Fibroblast of lung (primary cell): ENCODE data around the gene C14orf119. TPM values are rescaled to one million over a fixed set of nuclear protein-coding genes. Genes with fewer than 3 reads are reported as not detected.

Experiments used
- DNase-seq, 2 donors: peaks; one replicate each; pipeline versions ENCODE4 v3.0.0 to v3.0.0-alpha.2; 2010; ENCODE audit warnings: low read depth in 2 of 2
- H2AFZ ChIP-seq: 2 replicates; pipeline ENCODE4 v1.5.1; 2012; ENCODE audit warnings: low read length, control low read depth, inconsistent platforms
- H3K27ac ChIP-seq: 2 replicates; pipeline ENCODE4 v1.5.1; 2011; ENCODE audit warnings: low read length, control low read depth; ENCODE audit not compliant: insufficient read depth
- H3K27me3 ChIP-seq: 2 replicates; pipeline ENCODE4 v1.5.1; 2011; ENCODE audit warnings: mild to moderate bottlenecking, low read length; ENCODE audit not compliant: control insufficient read depth, insufficient read depth
- H3K36me3 ChIP-seq: 2 replicates; pipeline ENCODE4 v1.5.1; 2011; ENCODE audit warnings: low read length; ENCODE audit not compliant: control insufficient read depth, insufficient read depth
- H3K4me1 ChIP-seq: 2 replicates; pipeline ENCODE4 v1.5.1; 2011; ENCODE audit warnings: low read length; ENCODE audit not compliant: control insufficient read depth, insufficient read depth; ENCODE audit errors: extremely low read depth
- H3K4me2 ChIP-seq: 2 replicates; pipeline ENCODE4 v1.5.1; 2011; ENCODE audit warnings: low read length, control low read depth; ENCODE audit not compliant: insufficient read depth; ENCODE audit errors: extremely low read depth
- H3K4me3 ChIP-seq, 4 experiments: fragments of 200-600 bp in 1 of 4; sonication (generic) in 1 of 4; replicated peaks in 1 of 4; 2 replicates each; pipeline ENCODE4 v1.5.1; 2011 to 2016; ENCODE audit warnings: low read length in 4 of 4, low read depth in 3 of 4, mild to moderate bottlenecking in 3 of 4, control low read depth in 2 of 4, inconsistent platforms in 1 of 4, mixed read lengths in 1 of 4; ENCODE audit not compliant: insufficient read depth in 1 of 4; ENCODE audit errors: control extremely low read depth in 1 of 4
- H3K79me2 ChIP-seq: 2 replicates; pipeline ENCODE4 v1.5.1; 2012; ENCODE audit warnings: mild to moderate bottlenecking, low read length, inconsistent platforms; ENCODE audit not compliant: control insufficient read depth, insufficient read depth
- H3K9ac ChIP-seq: 2 replicates; pipeline ENCODE4 v1.5.1; 2011; ENCODE audit warnings: mild to moderate bottlenecking, low read length, control low read depth; ENCODE audit not compliant: insufficient read depth
- H3K9me3 ChIP-seq: 2 replicates; pipeline ENCODE4 v1.5.1; 2012; ENCODE audit warnings: low read depth, low read length; ENCODE audit not compliant: control insufficient read depth, insufficient read depth
- H4K20me1 ChIP-seq: 2 replicates; pipeline ENCODE4 v1.5.1; 2011; ENCODE audit warnings: low read length; ENCODE audit not compliant: control insufficient read depth, insufficient read depth; ENCODE audit errors: extremely low read depth
- EZH2 ChIP-seq: IDR thresholded peaks from 2 replicates; pipeline ENCODE4 v1.5.1; 2012; ENCODE audit warnings: low read length, control low read depth, mild to moderate bottlenecking; ENCODE audit errors: missing control alignments
- polyA plus RNA-seq, 2 donors: library from polyadenylated mRNA; depleted of rRNA in 1 of 2; stranded (reverse) in 1 of 2; unstranded in 1 of 2; fragments of >200 nt; gene quantifications; 2 replicates each; pipeline ENCODE4 v1.2.1, GENCODE V29; 2011 to 2012; ENCODE audit warnings: missing spikeins in 1 of 2
- total RNA-seq: library from RNA; depleted of rRNA; stranded (reverse); fragments of >200 nt; gene quantifications from 2 replicates; pipeline ENCODE4 v1.2.1, GENCODE V29; 2014
- TF ChIP-seq, protein P1 (sequence below), 2 donors: IDR thresholded peaks in 1 of 2; conservative IDR thresholded peaks in 1 of 2; 1 replicate in 1 of 2; 2 replicates in 1 of 2; pipeline ENCODE4 v1.5.1; 2011 to 2012; ENCODE audit warnings: low read length in 2 of 2, control low read depth in 1 of 2, inconsistent platforms in 1 of 2, low read depth in 1 of 2, mild to moderate bottlenecking in 1 of 2

Gene C14orf119
- total and polyA plus RNA-seq, 2 donors (not counting 1 experiment from before 2014, with no cell fraction given): 55.0 to 115 TPM

DNA sequence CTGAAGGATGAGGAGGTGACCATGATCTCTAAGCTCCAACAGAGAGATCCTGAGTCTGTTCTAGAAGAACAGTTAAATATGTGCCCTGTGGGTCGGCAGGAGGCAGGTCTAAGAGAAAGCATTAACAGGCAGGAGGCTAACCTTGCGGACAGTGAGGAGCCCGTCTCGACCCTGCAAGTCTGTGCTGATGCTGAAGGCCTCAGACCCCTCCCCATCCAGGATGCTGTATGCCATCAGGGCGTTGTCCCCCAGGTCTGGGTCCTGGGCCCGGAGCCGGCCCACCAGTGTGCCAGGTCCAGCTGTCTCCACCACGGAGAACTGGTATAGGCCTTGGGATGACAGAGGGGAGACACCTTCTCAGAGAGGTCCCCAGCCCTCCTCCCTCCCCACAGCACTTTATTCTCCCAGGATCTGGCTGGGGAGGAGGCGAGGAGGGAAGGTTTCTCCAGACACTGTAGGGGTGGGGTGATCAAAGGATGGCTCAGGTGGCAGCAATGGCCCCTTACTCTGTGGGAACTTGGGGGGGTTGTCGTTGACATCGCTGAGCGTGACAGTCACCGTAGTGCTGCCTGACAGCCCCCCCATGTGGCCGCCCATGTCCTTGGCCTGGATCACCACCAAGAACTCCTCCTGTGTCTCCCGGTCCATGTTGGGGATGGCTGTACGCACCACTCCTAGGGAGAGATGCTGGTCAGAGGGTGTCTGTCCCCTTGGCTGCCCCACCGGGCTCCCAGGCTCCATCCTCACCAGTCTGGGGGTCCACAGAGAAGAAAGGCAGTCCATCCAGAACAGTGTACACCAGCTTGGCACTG is 41.1 kb upstream of the C14orf119 start:
- H3K9me3 ChIP-seq: no peaks in the 10 kb centered on the region

DNA sequence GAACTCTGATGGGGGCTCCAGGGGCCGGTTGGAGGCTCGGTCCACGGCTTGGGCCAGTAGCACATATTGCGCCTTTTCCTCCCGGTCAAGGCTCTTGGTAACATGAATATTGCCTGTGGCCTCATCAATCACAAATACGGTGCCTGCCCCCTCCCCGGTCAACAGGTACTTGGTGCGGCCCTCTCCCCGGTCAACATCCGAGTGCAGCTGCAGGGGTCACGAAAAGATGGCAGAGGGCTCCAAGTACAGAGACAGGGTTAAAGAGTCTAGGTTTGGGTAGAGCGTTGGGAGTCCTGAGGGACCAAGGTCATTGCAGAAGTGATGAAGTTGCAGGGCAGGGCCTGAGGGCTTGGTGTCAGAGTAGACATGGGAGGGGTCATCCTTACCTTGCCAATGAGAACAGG is 40.2 kb upstream of the C14orf119 start:
- no peaks in the 10 kb centered on the region for H3K79me2 ChIP-seq
- H3K4me3 ChIP-seq: no peak overlapping the region
- H3K27ac ChIP-seq: no peak overlapping the region
- DNase-seq: no peak
- H3K27me3 ChIP-seq: no peaks in the 10 kb centered on the region
- H2AFZ ChIP-seq: no peak overlapping the region
- H3K4me2 ChIP-seq: no peak overlapping the region
- no peak overlapping the region for H3K9ac ChIP-seq
- no peaks in the 10 kb centered on the region for H3K9me3 ChIP-seq
- peaks cover 14% of the 10 kb centered on the region for H3K36me3 ChIP-seq
- H4K20me1 ChIP-seq: no peaks in the 10 kb centered on the region
- peaks cover 11% of the 10 kb centered on the region for H3K4me1 ChIP-seq
- TF ChIP-seq, protein P1, sequence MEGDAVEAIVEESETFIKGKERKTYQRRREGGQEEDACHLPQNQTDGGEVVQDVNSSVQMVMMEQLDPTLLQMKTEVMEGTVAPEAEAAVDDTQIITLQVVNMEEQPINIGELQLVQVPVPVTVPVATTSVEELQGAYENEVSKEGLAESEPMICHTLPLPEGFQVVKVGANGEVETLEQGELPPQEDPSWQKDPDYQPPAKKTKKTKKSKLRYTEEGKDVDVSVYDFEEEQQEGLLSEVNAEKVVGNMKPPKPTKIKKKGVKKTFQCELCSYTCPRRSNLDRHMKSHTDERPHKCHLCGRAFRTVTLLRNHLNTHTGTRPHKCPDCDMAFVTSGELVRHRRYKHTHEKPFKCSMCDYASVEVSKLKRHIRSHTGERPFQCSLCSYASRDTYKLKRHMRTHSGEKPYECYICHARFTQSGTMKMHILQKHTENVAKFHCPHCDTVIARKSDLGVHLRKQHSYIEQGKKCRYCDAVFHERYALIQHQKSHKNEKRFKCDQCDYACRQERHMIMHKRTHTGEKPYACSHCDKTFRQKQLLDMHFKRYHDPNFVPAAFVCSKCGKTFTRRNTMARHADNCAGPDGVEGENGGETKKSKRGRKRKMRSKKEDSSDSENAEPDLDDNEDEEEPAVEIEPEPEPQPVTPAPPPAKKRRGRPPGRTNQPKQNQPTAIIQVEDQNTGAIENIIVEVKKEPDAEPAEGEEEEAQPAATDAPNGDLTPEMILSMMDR (conservative IDR thresholded peaks at IDR 0.05 in 1 of 2, IDR thresholded peaks at IDR 0.05 in 1 of 2; ENCODE audit: low read depth in 1 of 2, low read length in 2 of 2): no peak
- TF ChIP-seq EZH2: no peak

More for the DNA sequence above, 41.1 kb upstream of the C14orf119 start:
- no peaks in the 10 kb centered on the region for H4K20me1 ChIP-seq
- no peaks in the 10 kb centered on the region for H3K79me2 ChIP-seq
- no peak for DNase-seq
- H3K4me3 ChIP-seq: no peak overlapping the region
- H3K27ac ChIP-seq: no peak overlapping the region
- no peaks in the 10 kb centered on the region for H3K27me3 ChIP-seq
- no peak overlapping the region for H3K4me2 ChIP-seq
- no peak overlapping the region for H3K9ac ChIP-seq
- H3K36me3 ChIP-seq: peaks cover 12% of the 10 kb centered on the region
- TF ChIP-seq EZH2: no peak
- TF ChIP-seq, protein P1 (conservative IDR thresholded peaks at IDR 0.05 in 1 of 2, IDR thresholded peaks at IDR 0.05 in 1 of 2; ENCODE audit: low read depth in 1 of 2, low read length in 2 of 2): peak; percentile 11 to 13
- H3K4me1 ChIP-seq: peaks cover 11% of the 10 kb centered on the region
- H2AFZ ChIP-seq: no peak overlapping the region

GRCh38 chr14:23055621-23056144 is 39.6 kb upstream of the C14orf119 start:
- H3K4me2 ChIP-seq: peak overlapping the region; percentile 13
- H3K36me3 ChIP-seq: peaks cover 16% of the 10 kb centered on the region
- peak; percentile 30 to 34 for DNase-seq
- H3K9ac ChIP-seq: no peak overlapping the region
- no peak for TF ChIP-seq EZH2
- TF ChIP-seq, protein P1 (conservative IDR thresholded peaks at IDR 0.05 in 1 of 2, IDR thresholded peaks at IDR 0.05 in 1 of 2; ENCODE audit: low read depth in 1 of 2, low read length in 2 of 2): no peak
- no peak overlapping the region for H2AFZ ChIP-seq
- no peak overlapping the region for H3K4me3 ChIP-seq
- no peaks in the 10 kb centered on the region for H3K27me3 ChIP-seq
- H3K27ac ChIP-seq: no peak overlapping the region
- H3K4me1 ChIP-seq: peaks cover 11% of the 10 kb centered on the region
- peaks cover 1% of the 10 kb centered on the region for H3K79me2 ChIP-seq
- H3K9me3 ChIP-seq: no peaks in the 10 kb centered on the region
- no peaks in the 10 kb centered on the region for H4K20me1 ChIP-seq
